ENCODE data around the gene OCA2. TPM values are rescaled to one million over a fixed set of nuclear protein-coding genes. Genes with fewer than 3 reads are reported as not detected.

Gene OCA2
- total and polyA plus RNA-seq, 10 donors: 0.39 to 3.0 (median 1.0) TPM

- Histone ChIP-seq H3K27ac (peak overlapping the region in 1 of 8 donors; percentile 14), H3K27me3 (replicated peaks in 1 of 7) (peaks cover 0 to 99% (median 65%) of the 10 kb centered on the region in 7 donors), H3K36me3 (no peaks in the 10 kb centered on the region), H3K4me3 (peak overlapping the region in 2 of 8 donors; percentile 8 to 61), H3K9me3 (peaks cover 0 to 6% (median 0%) of the 10 kb centered on the region in 8 donors), H3K4me1 (peaks cover 30 to 61% (median 52%) of the 10 kb centered on the region in 6 donors)
- 39 to 59% (median 45%) methylated on average over 11 of the region's 11 CpGs for WGBS, 5 donors
- TF ChIP-seq POLR2A (IDR thresholded peaks at IDR 0.05) (no peak), CTCF (IDR thresholded peaks at IDR 0.05 in 8 of 11, conservative IDR thresholded peaks at IDR 0.05 in 3 of 11) (no peak), POLR2AphosphoS5 (IDR thresholded peaks at IDR 0.05) (no peak)
- peak; percentile 63 for DNase-seq
- intact Hi-C loops (cut with DNase I; ENCODE audit: low total_unique reads): no loop called here
These were observed 752 bp downstream of the OCA2 start for GRCh38 chr15:28098360-28098765.

- no peak for DNase-seq
- peaks cover 0 to 6% (median 0%) of the 10 kb centered on the region in 8 donors for H3K9me3 ChIP-seq
- H3K36me3 ChIP-seq: no peaks in the 10 kb centered on the region
- TF ChIP-seq CTCF (IDR thresholded peaks at IDR 0.05 in 8 of 11, conservative IDR thresholded peaks at IDR 0.05 in 3 of 11) (no peak), POLR2A (IDR thresholded peaks at IDR 0.05) (no peak), POLR2AphosphoS5 (IDR thresholded peaks at IDR 0.05) (no peak)
- H3K27ac ChIP-seq: no peak overlapping the region
- H3K27me3 ChIP-seq (replicated peaks in 1 of 7): peaks cover 0 to 100% (median 65%) of the 10 kb centered on the region in 7 donors
- peaks cover 30 to 61% (median 52%) of the 10 kb centered on the region in 6 donors for H3K4me1 ChIP-seq
- H3K4me3 ChIP-seq: peak overlapping the region in 1 of 8 donors; percentile 61
- WGBS, 5 donors: 79 to 86% (median 83%) methylated on average over 5 of the region's 5 CpGs
- intact Hi-C loops (cut with DNase I; ENCODE audit: low total_unique reads): no loop called here
These were observed 1.3 kb downstream of the OCA2 start for GRCh38 chr15:28097656-28098359.

- Histone ChIP-seq H3K27ac (peak overlapping the region in 6 of 8 donors; percentile 8 to 65 (median 50)), H3K27me3 (replicated peaks in 1 of 7) (peaks cover 0 to 100% (median 67%) of the 10 kb centered on the region in 7 donors), H3K36me3 (no peaks in the 10 kb centered on the region), H3K9me3 (peaks cover 0 to 9% (median 5%) of the 10 kb centered on the region in 8 donors), H3K4me1 (peaks cover 30 to 61% (median 52%) of the 10 kb centered on the region in 6 donors), H3K4me3 (peak overlapping the region; percentile 35 to 68 (median 48))
- 3 to 10% (median 4%) methylated on average over 31 to 72 of the region's 72 CpGs for WGBS, 5 donors
- peak; percentile 79 for DNase-seq
- TF ChIP-seq CTCF (IDR thresholded peaks at IDR 0.05 in 8 of 11, conservative IDR thresholded peaks at IDR 0.05 in 3 of 11): peak in 1 of 11 experiments; percentile 19
- TF ChIP-seq POLR2A (IDR thresholded peaks at IDR 0.05): no peak
- intact Hi-C loops (cut with DNase I; ENCODE audit: low total_unique reads): no loop called here
These were observed 2.3 kb downstream of the OCA2 start for GRCh38 chr15:28096670-28097431.

GRCh38 chr15:28096411-28096669 lies 2.8 kb downstream of the OCA2 start:
- no peak for DNase-seq
- intact Hi-C loops (cut with DNase I; ENCODE audit: low total_unique reads): no loop called here
- Histone ChIP-seq H3K4me3 (peak overlapping the region; percentile 35 to 68 (median 48)), H3K36me3 (no peaks in the 10 kb centered on the region), H3K9me3 (peaks cover 0 to 15% (median 10%) of the 10 kb centered on the region in 8 donors), H3K4me1 (peaks cover 30 to 61% (median 52%) of the 10 kb centered on the region in 6 donors), H3K27me3 (replicated peaks in 1 of 7) (peaks cover 0 to 100% (median 67%) of the 10 kb centered on the region in 7 donors), H3K27ac (peak overlapping the region in 6 of 8 donors; percentile 8 to 65 (median 50))
- TF ChIP-seq POLR2AphosphoS5 (IDR thresholded peaks at IDR 0.05): no peak
- WGBS, 5 donors: 0 to 2% (median 1%) methylated on average over 1 to 13 of the region's 13 CpGs
